BLaER1 (cell line): ENCODE measurements around the gene RMND5A.
"Not testable (repeated sequence)": the region's sequence is repeated elsewhere in the genome, so short reads cannot be mapped to it uniquely, and the experiment has no call there.

Experiments used
- H3K27ac ChIP-seq: shearing (Covaris generic); formaldehyde crosslinking; 2 replicates; pipeline ENCODE4 v1.8.1; 2022
- H3K27me3 ChIP-seq: shearing (Covaris generic); formaldehyde crosslinking; 2 replicates; pipeline ENCODE4 v1.8.1; 2022
- H3K36me3 ChIP-seq: shearing (Covaris generic); formaldehyde crosslinking; 2 replicates; pipeline ENCODE4 v1.8.1; 2022
- H3K4me1 ChIP-seq: shearing (Covaris generic); formaldehyde crosslinking; 2 replicates; pipeline ENCODE4 v1.8.1; 2022
- H3K4me2 ChIP-seq: shearing (Covaris generic); formaldehyde crosslinking; 2 replicates; pipeline ENCODE4 v1.8.1; 2022
- H3K4me3 ChIP-seq: shearing (Covaris generic); formaldehyde crosslinking; 2 replicates; pipeline ENCODE4 v1.8.1; 2022
- H3K9ac ChIP-seq: shearing (Covaris generic); formaldehyde crosslinking; 2 replicates; pipeline ENCODE4 v1.8.1; 2022
- H3K9me3 ChIP-seq: shearing (Covaris generic); formaldehyde crosslinking; 2 replicates; pipeline ENCODE4 v1.8.1; 2022
- H4K20me1 ChIP-seq: shearing (Covaris generic); formaldehyde crosslinking; 2 replicates; pipeline ENCODE4 v1.8.1; 2022
- Cebpa-rat ChIP-seq: shearing (Covaris generic); IDR thresholded peaks from 2 replicates; pipeline ENCODE4 v1.8.1; 2022

RMND5A gene

GRCh38 chr2:86719637-86720539, at the start of gene RMND5A:
TSS of gene RMND5A (plus strand) at chr2:86720291. CDS start at chr2:86720668, 377 bp downstream.
- H3K9ac ChIP-seq, result peak within 1 kb of the TSS; percentile 93
- H3K4me1 ChIP-seq, H3K27me3 ChIP-seq: not testable (repeated sequence)

GRCh38 chr2:86671337-86671981, 48.6 kb upstream of the RMND5A start:
- H3K9me3 ChIP-seq, result peaks cover 12% of the 10 kb centered on the region
- no peaks in the 10 kb centered on the region for H4K20me1 ChIP-seq
- H3K36me3 ChIP-seq, result peaks cover 32% of the 10 kb centered on the region
- no peak for TF ChIP-seq Cebpa-rat
- H3K4me1 ChIP-seq, result no peaks in the 10 kb centered on the region
- H3K27ac ChIP-seq, result no peak overlapping the region
- no peak overlapping the region for H3K9ac ChIP-seq
- no peaks in the 10 kb centered on the region for H3K27me3 ChIP-seq
- no peak overlapping the region for H3K4me2 ChIP-seq
- H3K4me3 ChIP-seq, result no peak overlapping the region

More at GRCh38 chr2:86719637-86720539, at the start of gene RMND5A:
- H3K27ac ChIP-seq, result peak within 1 kb of the TSS; percentile 95
- peak within 1 kb of the TSS; percentile 72 for H3K4me2 ChIP-seq
- not testable (repeated sequence) for H3K36me3 ChIP-seq, H3K9me3 ChIP-seq
- H3K4me3 ChIP-seq, result peak within 1 kb of the TSS; percentile 77
- peaks cover 12% of the 10 kb centered on the region for H4K20me1 ChIP-seq

DNA sequence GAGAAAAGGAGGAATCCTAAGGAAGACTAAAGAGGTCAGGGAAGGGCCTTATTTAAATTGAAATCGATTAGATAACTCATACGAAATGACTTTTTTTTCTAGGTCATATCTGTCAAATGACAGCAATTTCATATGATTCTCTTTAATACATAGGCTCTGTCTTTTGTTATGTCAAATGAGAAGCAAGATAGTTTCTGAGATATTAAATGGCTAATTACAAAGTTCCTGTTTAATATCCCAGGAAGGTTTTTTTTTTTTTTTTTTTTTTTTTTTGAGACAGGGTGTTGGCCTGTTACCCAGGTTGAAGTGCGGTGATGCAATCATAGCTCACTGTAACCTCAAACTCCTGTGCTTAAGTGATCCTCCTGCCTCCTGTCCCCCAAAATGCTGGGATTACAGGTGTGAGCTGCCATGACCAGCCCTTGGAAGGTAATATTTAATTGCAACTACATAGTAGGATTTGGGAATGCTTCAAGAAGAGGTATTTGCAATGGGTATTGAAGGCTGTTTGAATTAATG, 48.0 kb upstream of the RMND5A start:
- Histone ChIP-seq H3K27me3 (no peaks in the 10 kb centered on the region), H3K9me3 (peaks cover 12% of the 10 kb centered on the region), H3K9ac (no peak overlapping the region), H3K36me3 (peaks cover 32% of the 10 kb centered on the region), H3K27ac (no peak overlapping the region), H4K20me1 (no peaks in the 10 kb centered on the region), H3K4me2 (no peak overlapping the region), H3K4me3 (no peak overlapping the region), H3K4me1 (no peaks in the 10 kb centered on the region)
- no peak for TF ChIP-seq Cebpa-rat

- peaks cover 32% of the 10 kb centered on the region for H3K36me3 ChIP-seq
- no peak overlapping the region for H3K4me2 ChIP-seq
- no peak for TF ChIP-seq Cebpa-rat
- H3K4me3 ChIP-seq, result no peak overlapping the region
- no peak overlapping the region for H3K9ac ChIP-seq
- H4K20me1 ChIP-seq, result no peaks in the 10 kb centered on the region
- peaks cover 12% of the 10 kb centered on the region for H3K9me3 ChIP-seq
- H3K27ac ChIP-seq, result no peak overlapping the region
- no peaks in the 10 kb centered on the region for H3K4me1 ChIP-seq
- H3K27me3 ChIP-seq, result no peaks in the 10 kb centered on the region
These were observed 47.1 kb upstream of the RMND5A start for GRCh38 chr2:86673011-86673410.

DNA sequence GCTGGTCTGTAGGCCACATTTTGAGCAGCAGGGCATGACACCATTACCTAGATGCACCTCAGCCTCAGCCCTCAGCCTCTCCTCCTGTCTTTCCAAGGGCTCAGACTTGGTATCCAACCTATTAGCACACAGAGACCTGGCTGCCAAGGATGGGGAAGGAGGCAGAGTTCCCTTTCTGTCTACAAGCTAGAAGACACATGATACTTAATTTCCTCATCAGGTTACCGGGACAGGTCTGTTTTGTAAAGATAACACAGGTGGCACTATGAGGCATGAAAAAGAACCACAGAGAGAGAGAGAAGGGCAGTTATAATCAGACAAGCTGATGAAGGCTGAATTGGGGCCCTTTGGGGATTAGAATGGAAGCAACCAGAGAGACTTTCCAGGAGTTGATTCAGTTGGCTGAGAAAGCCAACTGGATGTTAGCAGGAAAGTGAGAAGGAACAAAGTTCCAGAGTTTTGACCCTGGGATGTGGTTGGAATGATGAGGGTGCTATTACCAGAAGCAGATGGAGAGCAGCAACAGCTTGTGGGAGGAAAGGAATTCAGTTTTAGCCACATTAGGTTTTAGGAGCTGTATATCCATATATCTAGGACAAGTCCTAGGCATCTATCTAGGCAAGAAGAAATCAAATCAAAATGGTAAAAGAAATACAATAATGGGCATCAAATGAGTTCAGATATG, 46.0 kb upstream of the RMND5A start:
- no peak overlapping the region for H3K9ac ChIP-seq
- peaks cover 3% of the 10 kb centered on the region for H3K9me3 ChIP-seq
- no peak for TF ChIP-seq Cebpa-rat
- no peak overlapping the region for H3K4me2 ChIP-seq
- peaks cover 37% of the 10 kb centered on the region for H3K36me3 ChIP-seq
- H3K4me1 ChIP-seq, result no peaks in the 10 kb centered on the region
- no peak overlapping the region for H3K4me3 ChIP-seq
- no peaks in the 10 kb centered on the region for H3K27me3 ChIP-seq
- no peak overlapping the region for H3K27ac ChIP-seq
- H4K20me1 ChIP-seq, result no peaks in the 10 kb centered on the region

DNA sequence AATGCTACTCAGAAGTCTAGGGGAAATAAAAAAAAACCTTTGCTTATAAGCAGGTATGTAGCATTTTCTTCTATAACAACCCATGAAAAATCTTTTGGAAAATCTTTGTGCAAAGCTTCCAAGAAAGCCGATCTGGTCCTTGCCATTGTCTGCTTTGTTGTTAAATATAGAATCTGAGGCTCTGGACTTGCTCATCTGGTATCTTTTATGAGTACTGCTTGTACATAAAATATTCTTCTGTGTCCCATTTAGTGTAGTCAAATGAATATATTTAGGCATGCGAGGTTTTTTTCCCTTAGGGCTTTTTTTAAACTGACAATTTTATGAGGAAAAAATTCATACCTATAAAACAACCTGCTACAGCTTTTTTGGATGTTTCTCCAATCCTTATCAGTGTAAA, 45.0 kb upstream of the RMND5A start:
- peaks cover 31% of the 10 kb centered on the region for H3K36me3 ChIP-seq
- H4K20me1 ChIP-seq, result no peaks in the 10 kb centered on the region
- H3K4me1 ChIP-seq, result no peaks in the 10 kb centered on the region
- H3K4me3 ChIP-seq, result no peak overlapping the region
- H3K4me2 ChIP-seq, result no peak overlapping the region
- no peak overlapping the region for H3K27ac ChIP-seq
- H3K27me3 ChIP-seq, result no peaks in the 10 kb centered on the region
- H3K9ac ChIP-seq, result no peak overlapping the region
- H3K9me3 ChIP-seq, result no peaks in the 10 kb centered on the region
- TF ChIP-seq Cebpa-rat, result no peak

GRCh38 chr2:86675511-86676015, 44.5 kb upstream of the RMND5A start:
- Histone ChIP-seq H3K27me3 (no peaks in the 10 kb centered on the region), H3K9ac (no peak overlapping the region), H3K27ac (no peak overlapping the region), H3K36me3 (peaks cover 27% of the 10 kb centered on the region), H3K4me3 (no peak overlapping the region), H3K4me2 (no peak overlapping the region), H3K9me3 (no peaks in the 10 kb centered on the region), H3K4me1 (no peaks in the 10 kb centered on the region), H4K20me1 (no peaks in the 10 kb centered on the region)
- TF ChIP-seq Cebpa-rat, result no peak

- no peak overlapping the region for H3K9ac ChIP-seq
- no peaks in the 10 kb centered on the region for H4K20me1 ChIP-seq
- H3K9me3 ChIP-seq, result no peaks in the 10 kb centered on the region
- H3K27me3 ChIP-seq, result no peaks in the 10 kb centered on the region
- H3K4me1 ChIP-seq, result no peaks in the 10 kb centered on the region
- no peak overlapping the region for H3K4me3 ChIP-seq
- TF ChIP-seq Cebpa-rat, result no peak
- peaks cover 24% of the 10 kb centered on the region for H3K36me3 ChIP-seq
- no peak overlapping the region for H3K27ac ChIP-seq
- no peak overlapping the region for H3K4me2 ChIP-seq
These were observed 42.3 kb upstream of the RMND5A start for GRCh38 chr2:86677816-86678215.

DNA sequence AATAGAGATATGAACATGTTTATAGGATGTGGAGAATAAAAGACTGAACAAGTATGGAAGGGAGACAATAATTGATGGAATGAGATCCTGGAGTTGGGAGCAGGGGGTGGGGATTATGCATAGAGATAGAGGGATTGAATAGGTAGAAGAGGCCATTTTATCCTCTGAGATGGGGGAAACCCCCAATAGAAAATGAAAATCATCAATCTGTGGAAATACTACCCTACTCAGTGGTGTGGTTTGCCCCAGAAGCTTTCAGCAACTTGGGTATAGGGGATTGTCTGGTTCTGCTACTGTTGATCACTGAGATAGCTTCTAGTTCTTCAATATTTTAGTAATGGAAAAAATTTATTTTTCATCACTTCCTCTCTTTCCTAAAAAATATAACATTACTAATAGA, 41.1 kb upstream of the RMND5A start:
- no peaks in the 10 kb centered on the region for H3K9me3 ChIP-seq
- TF ChIP-seq Cebpa-rat, result no peak
- no peak overlapping the region for H3K4me2 ChIP-seq
- H3K36me3 ChIP-seq, result peaks cover 17% of the 10 kb centered on the region; the same call in 1 of the 2 replicates
- H3K9ac ChIP-seq, result no peak overlapping the region
- H4K20me1 ChIP-seq, result no peaks in the 10 kb centered on the region
- no peak overlapping the region for H3K4me3 ChIP-seq
- no peaks in the 10 kb centered on the region for H3K4me1 ChIP-seq
- H3K27me3 ChIP-seq, result no peaks in the 10 kb centered on the region
- no peak overlapping the region for H3K27ac ChIP-seq
